Measurements from ENCODE around the gene SIDT2.
"Not testable (repeated sequence)": the region's sequence is repeated elsewhere in the genome, so short reads cannot be mapped to it uniquely, and the experiment has no call there.

SIDT2 gene

DNA sequence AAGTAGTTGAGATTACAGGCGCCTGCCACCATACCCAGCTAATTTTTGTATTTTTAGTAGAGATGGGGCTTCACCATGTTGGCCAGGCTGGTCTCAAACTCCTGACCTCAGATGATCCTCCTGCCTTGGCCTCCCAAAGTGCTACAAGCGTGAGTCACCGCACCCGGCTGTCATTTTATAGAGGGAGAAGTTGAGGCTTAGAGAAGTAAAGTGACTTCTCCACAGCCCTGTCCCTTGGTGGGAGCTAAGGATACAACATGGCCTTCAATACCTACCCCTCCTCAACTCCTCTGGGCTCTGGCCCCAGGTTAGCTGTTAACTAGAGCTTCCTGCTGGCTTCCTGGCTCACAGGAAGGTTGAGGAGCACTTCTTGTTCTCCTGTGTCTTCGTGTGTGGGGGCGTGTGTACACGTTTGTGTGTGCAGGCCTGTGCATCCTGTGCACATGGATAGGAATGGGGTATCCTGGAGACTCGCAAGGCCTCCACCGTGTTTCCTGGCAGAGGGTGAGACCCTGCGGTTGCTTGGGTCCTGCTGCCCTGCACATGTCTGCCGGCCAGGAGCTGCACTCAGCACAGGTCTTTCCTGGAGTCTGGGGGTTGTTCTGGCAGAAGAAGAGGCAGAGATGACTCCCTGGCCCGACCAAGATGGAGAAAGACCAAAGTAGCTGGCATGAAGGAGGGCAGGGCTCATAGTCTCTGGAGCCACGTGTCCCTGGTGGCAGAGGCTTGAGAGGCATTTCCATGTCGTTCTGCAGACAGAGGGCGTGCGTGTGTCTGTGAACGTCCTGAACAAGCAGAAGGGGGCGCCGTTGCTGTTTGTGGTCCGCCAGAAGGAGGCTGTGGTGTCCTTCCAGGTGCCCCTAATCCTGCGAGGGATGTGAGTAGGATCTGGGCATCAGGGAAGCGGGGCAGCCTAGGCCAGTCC, 2.4 kb downstream of the SIDT2 start:
- Mint-ChIP-seq H3K4me1 (peaks cover 26% of the 10 kb centered on the region), H3K4me3 (peak overlapping the region; percentile 97 to 99 (median 97)), H3K27me3 (ENCODE audit: low read depth) (peaks cover 4% of the 10 kb centered on the region), H3K9me3 (no peaks in the 10 kb centered on the region), H3K36me3 (ENCODE audit: low read depth) (peaks cover 19% of the 10 kb centered on the region), H3K27ac (peak overlapping the region; percentile 40 to 98 (median 55))
- TF ChIP-seq, protein P1, sequence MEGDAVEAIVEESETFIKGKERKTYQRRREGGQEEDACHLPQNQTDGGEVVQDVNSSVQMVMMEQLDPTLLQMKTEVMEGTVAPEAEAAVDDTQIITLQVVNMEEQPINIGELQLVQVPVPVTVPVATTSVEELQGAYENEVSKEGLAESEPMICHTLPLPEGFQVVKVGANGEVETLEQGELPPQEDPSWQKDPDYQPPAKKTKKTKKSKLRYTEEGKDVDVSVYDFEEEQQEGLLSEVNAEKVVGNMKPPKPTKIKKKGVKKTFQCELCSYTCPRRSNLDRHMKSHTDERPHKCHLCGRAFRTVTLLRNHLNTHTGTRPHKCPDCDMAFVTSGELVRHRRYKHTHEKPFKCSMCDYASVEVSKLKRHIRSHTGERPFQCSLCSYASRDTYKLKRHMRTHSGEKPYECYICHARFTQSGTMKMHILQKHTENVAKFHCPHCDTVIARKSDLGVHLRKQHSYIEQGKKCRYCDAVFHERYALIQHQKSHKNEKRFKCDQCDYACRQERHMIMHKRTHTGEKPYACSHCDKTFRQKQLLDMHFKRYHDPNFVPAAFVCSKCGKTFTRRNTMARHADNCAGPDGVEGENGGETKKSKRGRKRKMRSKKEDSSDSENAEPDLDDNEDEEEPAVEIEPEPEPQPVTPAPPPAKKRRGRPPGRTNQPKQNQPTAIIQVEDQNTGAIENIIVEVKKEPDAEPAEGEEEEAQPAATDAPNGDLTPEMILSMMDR (IDR thresholded peaks at IDR 0.05; ENCODE audit: unreplicated experiment in 3 of 3): peak; percentile 33 to 55 (median 41)

- Mint-ChIP-seq H3K27me3 (ENCODE audit: low read depth) (peaks cover 4% of the 10 kb centered on the region), H3K27ac (no peak overlapping the region), H3K9me3 (no peaks in the 10 kb centered on the region), H3K36me3 (ENCODE audit: low read depth) (peaks cover 21% of the 10 kb centered on the region), H3K4me3 (no peak overlapping the region), H3K4me1 (peaks cover 26% of the 10 kb centered on the region)
- TF ChIP-seq, protein P1 (IDR thresholded peaks at IDR 0.05; ENCODE audit: unreplicated experiment in 3 of 3): no peak
These were observed 3.3 kb downstream of the SIDT2 start for GRCh38 chr11:117181586-117182550.

- H3K4me3 Mint-ChIP-seq: peak overlapping the region; percentile 38 to 62 (median 58)
- peaks cover 26% of the 10 kb centered on the region for H3K4me1 Mint-ChIP-seq
- H3K27ac Mint-ChIP-seq: no peak overlapping the region
- no peaks in the 10 kb centered on the region for H3K9me3 Mint-ChIP-seq
- H3K36me3 Mint-ChIP-seq (ENCODE audit: low read depth): peaks cover 27% of the 10 kb centered on the region
- TF ChIP-seq, protein P1 (IDR thresholded peaks at IDR 0.05; ENCODE audit: unreplicated experiment in 3 of 3): no peak
- peaks cover 4% of the 10 kb centered on the region for H3K27me3 Mint-ChIP-seq (ENCODE audit: low read depth)
These were observed 4.0 kb downstream of the SIDT2 start for GRCh38 chr11:117182551-117182935.

DNA sequence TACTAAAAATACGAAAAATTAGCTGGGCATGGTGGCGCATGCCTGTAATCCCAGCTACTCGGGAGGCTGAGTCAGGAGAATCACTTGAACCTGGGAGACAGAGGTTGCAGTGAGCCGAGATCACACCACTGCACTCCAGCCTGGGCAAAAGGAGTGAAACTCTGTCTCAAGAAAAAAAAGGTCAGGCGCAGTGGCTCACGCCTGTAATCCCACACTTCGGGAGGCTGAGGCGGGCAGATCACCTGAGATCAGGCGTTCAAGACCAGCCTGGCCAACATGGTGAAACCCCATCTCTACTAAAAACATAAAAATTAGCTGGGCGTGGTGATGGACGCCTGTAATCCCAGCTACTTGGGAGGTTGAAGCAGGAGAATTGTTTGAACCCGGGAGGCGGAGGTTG, 4.6 kb downstream of the SIDT2 start:
- Mint-ChIP-seq H3K36me3 (ENCODE audit: low read depth) (peaks cover 33% of the 10 kb centered on the region), H3K4me1 (peaks cover 20% of the 10 kb centered on the region)
- not testable (repeated sequence) for H3K27ac Mint-ChIP-seq; H3K9me3 Mint-ChIP-seq; H3K27me3 Mint-ChIP-seq (ENCODE audit: low read depth); H3K4me3 Mint-ChIP-seq

- TF ChIP-seq, protein P1 (IDR thresholded peaks at IDR 0.05; ENCODE audit: unreplicated experiment in 3 of 3): no peak
- Mint-ChIP-seq H3K27me3 (ENCODE audit: low read depth) (peaks cover 4% of the 10 kb centered on the region), H3K27ac (no peak overlapping the region), H3K4me3 (no peak overlapping the region), H3K4me1 (peaks cover 16% of the 10 kb centered on the region), H3K9me3 (no peaks in the 10 kb centered on the region), H3K36me3 (ENCODE audit: low read depth) (peaks cover 34% of the 10 kb centered on the region)
These were observed 5.3 kb downstream of the SIDT2 start for GRCh38 chr11:117183724-117184349.
